Mesendoderm (in vitro differentiated cells): ENCODE measurements around the gene DDT.
"Not testable (repeated sequence)": the region's sequence is repeated elsewhere in the genome, so short reads cannot be mapped to it uniquely, and the experiment has no call there.

ENCODE experiments used
- DNase-seq: peaks from one replicate; pipeline ENCODE4 v3.0.0; 2013
- H2AK5ac ChIP-seq: 2 replicates; pipeline ENCODE4 v1.6.1; 2013; ENCODE audit warnings: low read length, inconsistent platforms
- H2BK120ac ChIP-seq: 2 replicates; pipeline ENCODE4 v1.6.1; 2013; ENCODE audit warnings: low read depth, mild to moderate bottlenecking, low read length, moderate library complexity, mixed read lengths
- H2BK15ac ChIP-seq: replicated peaks from 2 replicates; pipeline ENCODE4 v1.6.1; 2013; ENCODE audit warnings: low read depth, mild to moderate bottlenecking, moderate library complexity
- H2BK5ac ChIP-seq: 2 replicates; pipeline ENCODE4 v1.6.1; 2013; ENCODE audit warnings: low read length, inconsistent platforms
- H3K18ac ChIP-seq: 2 replicates; pipeline ENCODE4 v1.6.1; 2013; ENCODE audit warnings: mild to moderate bottlenecking, low read length, mixed read lengths
- H3K23ac ChIP-seq: one replicate; pipeline ENCODE4 v1.6.1; 2013; ENCODE audit warnings: low read length
- H3K27ac ChIP-seq: 2 replicates; pipeline ENCODE4 v1.5.1; 2013; ENCODE audit warnings: low read depth, mild to moderate bottlenecking, inconsistent platforms, low read length, moderate library complexity
- H3K27me3 ChIP-seq: 2 replicates; pipeline ENCODE4 v1.6.1; 2013; ENCODE audit warnings: low read length, control low read depth, mild to moderate bottlenecking, inconsistent platforms; ENCODE audit not compliant: insufficient read depth, poor library complexity
- H3K36me3 ChIP-seq: 2 replicates; pipeline ENCODE4 v1.6.1; 2013; ENCODE audit warnings: low read length, inconsistent platforms; ENCODE audit not compliant: control insufficient read depth, insufficient read depth
- H3K4ac ChIP-seq: one replicate; pipeline ENCODE4 v1.6.1; 2013; ENCODE audit warnings: low read depth, mild to moderate bottlenecking, low read length, moderate library complexity
- H3K4me1 ChIP-seq: 2 replicates; pipeline ENCODE4 v1.6.1; 2013; ENCODE audit warnings: low read depth, low read length, inconsistent platforms; ENCODE audit not compliant: control insufficient read depth
- H3K4me2 ChIP-seq: 2 replicates; pipeline ENCODE4 v1.6.1; 2013; ENCODE audit warnings: low read length
- H3K4me3 ChIP-seq: 2 replicates; pipeline ENCODE4 v1.5.1; 2013; ENCODE audit warnings: mild to moderate bottlenecking, low read length
- H3K56ac ChIP-seq: one replicate; pipeline ENCODE4 v1.6.1; 2013; ENCODE audit warnings: low read length
- H3K79me1 ChIP-seq: 2 replicates; pipeline ENCODE4 v1.6.1; 2013; ENCODE audit warnings: low read length, inconsistent platforms
- H3K79me2 ChIP-seq: 2 replicates; pipeline ENCODE4 v1.6.1; 2013; ENCODE audit warnings: mild to moderate bottlenecking, low read length; ENCODE audit not compliant: control insufficient read depth, insufficient read depth
- H3K9ac ChIP-seq: 2 replicates; pipeline ENCODE4 v1.6.1; 2013; ENCODE audit warnings: low read length, inconsistent platforms
- H4K5ac ChIP-seq: one replicate; pipeline ENCODE4 v1.6.1; 2013; ENCODE audit warnings: low read length
- H4K8ac ChIP-seq: one replicate; pipeline ENCODE4 v1.6.1; 2013; ENCODE audit warnings: low read depth, mild to moderate bottlenecking, control low read depth, low read length, moderate library complexity
- WGBS: extraction: QIAGEN DNeasy Blood & Tissue Kit; methylation state at CpG from one replicate; pipeline ENCODE4 v1.1.7; 2013; ENCODE audit warnings: low lambda C conversion rate, missing lambda C conversion rate; ENCODE audit not compliant: insufficient coverage; ENCODE audit errors: extremely low coverage; 5-methylcytosine and 5-hydroxymethylcytosine counted together

The DDT gene

GRCh38 chr22:23947391-23947790 lies 26.9 kb downstream of the DDT start:
- not testable (repeated sequence) for DNase-seq

GRCh38 chr22:23940166-23940565 lies 34.1 kb downstream of the DDT start:
- H3K79me2 ChIP-seq, H3K27me3 ChIP-seq, H3K56ac ChIP-seq, H2BK120ac ChIP-seq, H3K9ac ChIP-seq, H3K4me3 ChIP-seq, H2BK15ac ChIP-seq, H2AK5ac ChIP-seq, H3K79me1 ChIP-seq, H4K5ac ChIP-seq, H3K4me1 ChIP-seq, H4K8ac ChIP-seq, H3K4ac ChIP-seq, H3K18ac ChIP-seq, H3K27ac ChIP-seq, H3K36me3 ChIP-seq, H3K23ac ChIP-seq, DNase-seq, H2BK5ac ChIP-seq, H3K4me2 ChIP-seq: not testable (repeated sequence)
- WGBS: no CpG with 5 or more reads among the region's 14 CpGs

More at GRCh38 chr22:23947391-23947790, 26.9 kb downstream of the DDT start:
- H3K23ac ChIP-seq, H3K36me3 ChIP-seq, H3K4me1 ChIP-seq, H3K4me3 ChIP-seq, H2BK15ac ChIP-seq, H3K4ac ChIP-seq, H4K5ac ChIP-seq, H4K8ac ChIP-seq, H3K18ac ChIP-seq, H2BK120ac ChIP-seq, H2BK5ac ChIP-seq, H3K79me1 ChIP-seq, H2AK5ac ChIP-seq, H3K79me2 ChIP-seq, H3K9ac ChIP-seq, H3K56ac ChIP-seq, H3K27me3 ChIP-seq, H3K27ac ChIP-seq, H3K4me2 ChIP-seq: not testable (repeated sequence)
- WGBS: no CpG with 5 or more reads among the region's 3 CpGs

GRCh38 chr22:23939017-23939357 lies 35.3 kb downstream of the DDT start:
- H3K4me3 ChIP-seq: no peak overlapping the region
- no peaks in the 10 kb centered on the region for H3K36me3 ChIP-seq
- no peak for DNase-seq
- H3K79me2 ChIP-seq: no peaks in the 10 kb centered on the region
- H3K4me2 ChIP-seq: no peak overlapping the region
- H3K4me1 ChIP-seq: no peaks in the 10 kb centered on the region
- H3K79me1 ChIP-seq: no peaks in the 10 kb centered on the region
- no peak overlapping the region for H3K18ac ChIP-seq
- H3K27me3 ChIP-seq: no peaks in the 10 kb centered on the region
- H3K23ac ChIP-seq: no peak overlapping the region
- no peak overlapping the region for H2BK15ac ChIP-seq
- no peak overlapping the region for H4K5ac ChIP-seq
- no peak overlapping the region for H3K56ac ChIP-seq
- H3K4ac ChIP-seq: no peak overlapping the region
- no peak overlapping the region for H3K27ac ChIP-seq
- WGBS: no CpG with 5 or more reads among the region's 3 CpGs
- no peak overlapping the region for H2AK5ac ChIP-seq
- H2BK5ac ChIP-seq: no peak overlapping the region
- no peak overlapping the region for H2BK120ac ChIP-seq
- H4K8ac ChIP-seq: no peak overlapping the region
- H3K9ac ChIP-seq: no peak overlapping the region

DNA sequence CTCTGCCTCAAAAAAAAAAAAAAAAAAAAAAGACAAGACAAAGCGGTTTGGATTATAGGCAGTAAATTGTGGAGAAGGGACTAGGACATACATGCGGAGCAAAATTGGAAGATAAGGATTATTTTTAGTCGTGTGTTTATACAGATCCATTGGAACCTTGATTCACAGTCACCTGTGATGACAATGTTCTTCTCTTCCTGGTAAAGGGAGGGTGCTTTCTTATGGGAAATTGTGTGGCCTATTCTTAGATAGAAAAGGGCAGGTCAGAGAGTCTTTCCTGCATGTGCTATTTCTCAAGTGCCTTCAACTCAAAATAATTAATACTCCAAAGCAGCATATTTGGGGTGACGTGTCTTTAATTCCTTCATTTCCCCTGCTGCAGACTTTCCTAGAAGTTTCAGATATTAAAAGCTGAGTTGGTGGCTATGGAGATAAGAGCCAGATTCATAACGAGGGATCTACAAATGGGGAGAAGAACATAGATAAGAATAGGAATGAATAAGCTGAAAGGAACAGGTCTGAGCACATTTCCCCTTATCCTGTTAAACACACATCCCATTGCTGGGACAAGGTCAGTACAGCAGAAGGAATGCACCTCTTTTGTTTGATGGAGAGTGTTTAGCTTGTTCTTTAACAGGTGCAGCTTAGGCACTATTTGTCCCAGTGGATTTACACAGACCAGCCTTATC lies 35.8 kb downstream of the DDT start:
- WGBS: 100% methylated on average over 2 of the region's 5 CpGs
- Histone ChIP-seq H3K4me3 (no peak overlapping the region), H2BK120ac (no peak overlapping the region), H3K79me1 (no peaks in the 10 kb centered on the region), H3K23ac (no peak overlapping the region), H2BK15ac (no peak overlapping the region), H3K4ac (no peak overlapping the region), H3K9ac (no peak overlapping the region), H2AK5ac (no peak overlapping the region), H3K36me3 (no peaks in the 10 kb centered on the region), H3K56ac (no peak overlapping the region), H3K4me1 (no peaks in the 10 kb centered on the region), H2BK5ac (no peak overlapping the region), H3K18ac (no peak overlapping the region), H3K79me2 (no peaks in the 10 kb centered on the region), H3K27me3 (no peaks in the 10 kb centered on the region), H3K27ac (no peak overlapping the region), H4K5ac (no peak overlapping the region), H4K8ac (no peak overlapping the region), H3K4me2 (no peak overlapping the region)
- DNase-seq: no peak

DNA sequence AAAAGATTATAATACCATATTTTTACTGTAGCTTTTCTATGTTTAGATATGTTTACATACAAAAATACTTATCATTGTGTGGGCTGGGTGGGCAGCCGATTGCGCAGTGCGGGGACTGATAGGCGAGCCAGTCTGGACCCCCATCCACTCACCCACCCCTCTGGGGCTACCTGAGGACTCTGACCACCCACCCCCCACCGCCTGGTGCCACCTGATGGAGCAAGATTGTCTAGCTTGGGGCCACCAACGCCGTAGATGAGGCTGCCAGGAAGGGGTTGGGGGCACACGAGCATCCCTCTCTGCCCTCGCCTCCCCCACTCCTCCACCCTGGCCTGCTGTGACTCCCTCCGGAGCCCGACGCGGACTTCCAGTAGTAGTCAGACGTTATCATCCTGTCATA lies 47.7 kb downstream of the DDT start:
- WGBS: no CpG with 5 or more reads among the region's 14 CpGs
- Histone ChIP-seq H3K18ac (no peak overlapping the region), H3K9ac (no peak overlapping the region), H3K27ac (no peak overlapping the region), H3K4me2 (no peak overlapping the region), H3K4ac (no peak overlapping the region), H3K27me3 (no peaks in the 10 kb centered on the region), H4K8ac (no peak overlapping the region), H2BK120ac (no peak overlapping the region), H3K79me1 (no peaks in the 10 kb centered on the region), H3K56ac (no peak overlapping the region), H3K23ac (no peak overlapping the region), H4K5ac (no peak overlapping the region), H2BK5ac (no peak overlapping the region), H3K4me1 (no peaks in the 10 kb centered on the region), H2BK15ac (no peak overlapping the region), H3K4me3 (no peak overlapping the region), H3K36me3 (peaks cover 6% of the 10 kb centered on the region), H3K79me2 (no peaks in the 10 kb centered on the region), H2AK5ac (no peak overlapping the region)
- DNase-seq: no peak

GRCh38 chr22:23925020-23925606 lies 49.1 kb downstream of the DDT start:
- Histone ChIP-seq H3K18ac (no peak overlapping the region), H2AK5ac (no peak overlapping the region), H3K4me2 (no peak overlapping the region), H3K9ac (no peak overlapping the region), H3K56ac (no peak overlapping the region), H4K5ac (no peak overlapping the region), H3K4ac (no peak overlapping the region), H3K27ac (no peak overlapping the region), H3K23ac (no peak overlapping the region), H2BK5ac (no peak overlapping the region), H3K27me3 (no peaks in the 10 kb centered on the region), H2BK120ac (no peak overlapping the region), H3K4me1 (no peaks in the 10 kb centered on the region), H3K79me1 (no peaks in the 10 kb centered on the region), H4K8ac (no peak overlapping the region), H3K36me3 (peaks cover 6% of the 10 kb centered on the region), H3K79me2 (no peaks in the 10 kb centered on the region), H2BK15ac (no peak overlapping the region), H3K4me3 (no peak overlapping the region)
- DNase-seq: no peak
- no CpG with 5 or more reads among the region's 6 CpGs for WGBS
